HL-60 (cell line): ENCODE data around the gene ITCH.
"Not testable (repeated sequence)": the region's sequence is repeated elsewhere in the genome, so short reads cannot be mapped to it uniquely, and the experiment has no call there.

Source experiments
- DNase-seq, 2 experiments: peaks; one replicate each; pipeline ENCODE4 v3.0.0-alpha.2; 2010 to 2020; ENCODE audit warnings: low read depth in 1 of 2, low spot score in 1 of 2
- H3K27ac ChIP-seq: fragments of 250-450 bp; sonication (Bioruptor Pico); replicated peaks from 2 replicates; pipeline ENCODE4 v1.5.1; 2020; ENCODE audit warnings: mild to moderate bottlenecking, moderate library complexity
- H3K27me3 ChIP-seq: fragments of 250-450 bp; sonication (Bioruptor Pico); 2 replicates; pipeline ENCODE4 v1.5.1; 2021; ENCODE audit warnings: mild to moderate bottlenecking, moderate library complexity; ENCODE audit not compliant: insufficient read depth, poor library complexity, severe bottlenecking
- H3K4me3 ChIP-seq: replicated peaks from 2 replicates; pipeline ENCODE4 v1.5.1; 2011; ENCODE audit warnings: mild to moderate bottlenecking, control low read depth, low read length; ENCODE audit not compliant: insufficient read depth
- CTCF ChIP-seq: IDR thresholded peaks from one replicate; pipeline ENCODE4 v1.5.1; 2011; ENCODE audit warnings: low read length, control low read depth, inconsistent platforms; ENCODE audit not compliant: insufficient read depth
- GABPA ChIP-seq: IDR thresholded peaks from 2 replicates; pipeline ENCODE4 v1.6.1; 2012; ENCODE audit warnings: low read depth
- POLR2AphosphoS5 ChIP-seq: IDR thresholded peaks from 2 replicates; pipeline ENCODE4 v1.6.1; 2012; ENCODE audit warnings: low read depth
- REST ChIP-seq: IDR thresholded peaks from 2 replicates; pipeline ENCODE4 v1.6.1; 2012; ENCODE audit warnings: low read depth; ENCODE audit not compliant: insufficient replicate concordance
- SPI1 ChIP-seq: IDR thresholded peaks from 2 replicates; pipeline ENCODE4 v1.6.1; 2012; ENCODE audit warnings: low read depth, mild to moderate bottlenecking, borderline replicate concordance

Gene ITCH

GRCh38 chr20:34415079-34415478 lies 52.0 kb downstream of the ITCH start:
- TF ChIP-seq GABPA (no peak), SPI1 (peak; percentile 74)
- peak; percentile 38 to 47 for DNase-seq
- H3K4me3 ChIP-seq: no peak overlapping the region
- H3K27me3 ChIP-seq: no peaks in the 10 kb centered on the region
- peak overlapping the region; percentile 40 for H3K27ac ChIP-seq

GRCh38 chr20:34420146-34420545 lies 57.1 kb downstream of the ITCH start:
- DNase-seq: no peak
- H3K27me3 ChIP-seq: no peaks in the 10 kb centered on the region
- H3K27ac ChIP-seq: no peak overlapping the region
- H3K4me3 ChIP-seq: no peak overlapping the region
- TF ChIP-seq REST (no peak), GABPA (no peak), CTCF (no peak), POLR2AphosphoS5 (no peak), SPI1 (no peak)

- Histone ChIP-seq H3K27me3 (no peaks in the 10 kb centered on the region), H3K4me3 (no peak overlapping the region), H3K27ac (no peak overlapping the region)
- no peak for DNase-seq
- no peak for TF ChIP-seq GABPA
These were observed 57.9 kb downstream of the ITCH start for GRCh38 chr20:34420975-34421374.

- no peak for TF ChIP-seq POLR2AphosphoS5
- TF ChIP-seq CTCF: no peak
- TF ChIP-seq GABPA: no peak
- TF ChIP-seq REST: no peak
- TF ChIP-seq SPI1: no peak
These were observed 58.8 kb downstream of the ITCH start for GRCh38 chr20:34421766-34422466.

GRCh38 chr20:34425032-34425690 lies 62.1 kb downstream of the ITCH start:
- DNase-seq, H3K27ac ChIP-seq, H3K4me3 ChIP-seq: not testable (repeated sequence)

More at GRCh38 chr20:34421766-34422466, 58.8 kb downstream of the ITCH start:
- Histone ChIP-seq H3K27ac (no peak overlapping the region), H3K4me3 (no peak overlapping the region), H3K27me3 (no peaks in the 10 kb centered on the region)
- no peak for DNase-seq

More at GRCh38 chr20:34425032-34425690, 62.1 kb downstream of the ITCH start:
- H3K27me3 ChIP-seq: not testable (repeated sequence)
